GM18868 (cell line): Measurements from ENCODE around the gene YWHAH.

Experiments used
- ATAC-seq: cut with Tn5 transposase; IDR thresholded peaks from one replicate; pipeline ENCODE4 v1.9.1; 2021; ENCODE audit warnings: mild to moderate bottlenecking, moderate library complexity; ENCODE audit not compliant: unreplicated experiment

Gene YWHAH

GRCh38 chr22:31922534-31922933 is 21.8 kb upstream of the YWHAH start:
- no peak for ATAC-seq

DNA sequence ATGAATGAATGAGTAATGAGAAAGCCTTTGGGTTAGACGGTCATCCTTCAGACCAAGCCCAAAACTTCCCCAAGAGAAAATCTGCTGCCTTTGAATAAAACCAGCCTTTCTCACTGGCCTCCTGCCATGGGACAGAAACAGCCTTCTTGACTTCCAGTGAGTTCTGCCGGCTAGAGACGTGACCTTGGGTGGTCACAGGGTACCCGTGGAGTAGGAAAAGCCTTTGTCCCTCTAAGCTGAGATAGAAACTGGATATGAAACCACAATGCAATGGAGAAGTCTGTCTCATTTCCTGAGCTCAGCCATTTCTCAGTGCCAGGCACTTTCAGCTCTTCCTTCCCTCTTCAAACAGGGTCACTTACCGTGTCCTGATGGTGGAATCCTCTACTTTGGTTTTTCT is 21.2 kb upstream of the YWHAH start:
- ATAC-seq, result no peak

DNA sequence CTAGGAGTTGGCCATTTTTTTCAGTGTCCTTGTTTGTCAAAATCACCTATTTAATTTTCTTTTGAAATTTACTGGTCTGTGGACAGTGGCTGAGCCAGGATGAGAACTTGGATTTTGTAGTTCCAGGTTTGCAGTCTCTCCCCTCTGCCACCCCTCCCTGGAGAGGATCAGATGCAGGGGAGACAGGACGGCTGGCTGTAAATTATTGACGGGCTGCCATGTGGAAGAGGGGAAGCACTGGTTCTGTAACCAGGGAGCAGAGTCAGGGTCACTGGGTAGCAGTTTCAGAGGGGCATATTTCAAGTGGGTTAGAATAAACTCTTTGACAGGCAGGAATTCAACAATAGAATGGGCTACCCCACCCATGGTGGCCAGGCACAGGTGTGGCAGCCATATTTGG is 20.6 kb upstream of the YWHAH start:
- ATAC-seq, result no peak

- no peak for ATAC-seq
These were observed 19.3 kb upstream of the YWHAH start for GRCh38 chr22:31925056-31925455.

DNA sequence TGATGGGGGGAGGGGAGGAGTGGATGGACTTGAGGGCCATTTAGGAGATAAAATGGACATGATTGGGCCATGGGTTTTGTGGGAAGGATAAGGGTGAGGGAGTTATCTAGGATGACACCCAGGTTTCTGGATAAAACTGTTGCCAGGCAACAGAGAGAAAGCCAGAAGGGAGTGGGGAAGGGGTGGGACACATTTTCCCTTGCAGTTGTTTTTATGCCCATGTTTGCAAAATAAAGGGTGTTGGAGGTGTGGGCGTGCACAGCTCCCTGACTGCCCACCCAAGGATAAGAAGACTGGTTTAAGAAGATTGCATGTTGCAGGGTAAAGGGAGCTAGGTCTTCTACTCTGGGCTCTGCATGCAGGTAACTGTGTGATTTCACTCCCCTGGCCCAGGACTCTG is 18.3 kb upstream of the YWHAH start:
- no peak for ATAC-seq

- ATAC-seq, result no peak
These were observed 17.4 kb upstream of the YWHAH start for GRCh38 chr22:31926969-31927368.

DNA sequence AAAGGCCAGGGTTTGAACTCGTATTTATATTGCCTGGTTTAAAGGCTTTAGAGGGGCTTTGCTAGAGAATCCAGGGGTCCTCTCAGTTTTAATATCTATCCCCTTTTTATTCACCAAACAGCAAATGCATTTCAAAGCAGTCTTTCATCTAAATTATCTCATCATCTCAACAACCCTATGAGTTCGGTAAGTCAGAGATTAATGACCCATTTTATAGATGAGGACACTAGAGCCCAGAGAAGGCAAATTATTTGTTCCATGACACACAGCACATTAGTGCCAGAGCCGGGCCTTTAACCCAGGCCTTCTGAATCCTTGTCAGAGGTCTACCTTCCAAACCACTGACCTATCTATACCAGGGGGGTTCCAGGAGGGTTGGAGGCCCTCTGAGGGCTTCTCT is 16.8 kb upstream of the YWHAH start:
- no peak for ATAC-seq

- no peak for ATAC-seq
These were observed 15.0 kb upstream of the YWHAH start for GRCh38 chr22:31929167-31929930.

DNA sequence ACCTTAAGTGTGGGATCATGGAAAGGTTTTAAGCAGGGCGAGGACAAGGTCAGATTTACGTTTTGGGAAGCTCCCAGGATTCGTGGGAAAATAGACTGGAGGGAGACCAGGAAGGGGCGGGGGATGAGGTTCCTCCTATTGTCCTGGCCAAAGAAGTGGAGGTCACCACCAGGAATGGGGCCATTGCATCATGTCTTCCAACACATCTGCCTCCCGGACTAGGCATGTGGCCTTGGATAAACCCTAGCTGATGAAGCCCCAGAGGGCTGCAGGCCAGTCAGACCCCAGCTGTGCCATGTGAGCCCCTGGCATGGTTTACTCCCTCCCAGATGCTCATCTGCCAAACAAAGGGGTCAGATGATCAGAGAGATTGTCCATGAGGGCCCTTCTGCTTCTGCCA is 11.5 kb upstream of the YWHAH start:
- ATAC-seq, result no peak

GRCh38 chr22:31933406-31933805 is 10.9 kb upstream of the YWHAH start:
- ATAC-seq, result no peak

GRCh38 chr22:31933816-31934482 is 10.4 kb upstream of the YWHAH start:
- ATAC-seq, result no peak

GRCh38 chr22:31935961-31936635 is 8.2 kb upstream of the YWHAH start:
- ATAC-seq, result no peak

- ATAC-seq, result no peak
These were observed 7.0 kb upstream of the YWHAH start for GRCh38 chr22:31937341-31937740.

DNA sequence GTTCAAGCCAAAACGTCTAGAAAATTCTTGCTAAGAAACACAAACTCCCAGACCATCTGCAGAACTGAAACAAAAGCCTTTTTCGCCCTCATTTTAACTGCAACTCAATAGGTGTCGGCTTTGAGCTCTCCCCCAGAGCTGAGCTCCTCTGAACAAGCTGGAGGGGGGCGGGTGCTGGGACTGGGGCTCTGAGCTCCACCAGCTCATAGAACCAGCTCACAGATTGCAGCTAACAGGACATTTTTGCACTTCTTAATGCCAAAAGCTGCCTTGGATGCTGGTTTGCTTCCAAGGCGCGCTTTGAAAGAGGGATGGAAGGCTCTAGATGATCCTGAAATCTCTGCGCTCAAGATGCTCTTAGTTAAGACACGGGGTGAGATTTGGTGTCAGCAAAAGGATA is 6.0 kb upstream of the YWHAH start:
- ATAC-seq, result no peak

DNA sequence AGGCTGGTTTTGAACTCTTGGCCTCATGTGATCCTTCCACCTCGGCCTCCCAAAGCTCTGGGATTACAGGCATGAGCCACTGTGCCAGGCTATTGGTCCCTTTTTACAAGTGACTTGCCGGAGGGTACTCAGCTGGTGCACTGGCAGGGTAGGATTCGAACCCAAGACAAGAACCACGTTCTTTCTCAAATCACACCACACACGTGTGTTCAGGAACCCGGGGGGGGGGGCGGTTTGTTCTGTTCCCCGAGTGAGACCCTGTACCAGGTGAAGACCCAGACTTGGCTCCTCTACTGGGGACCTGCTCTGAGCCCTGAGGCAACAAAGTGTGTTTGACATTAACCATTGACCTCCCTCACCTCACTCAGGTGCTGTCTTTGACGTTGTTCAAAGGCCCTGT is 3.8 kb upstream of the YWHAH start:
- no peak for ATAC-seq

DNA sequence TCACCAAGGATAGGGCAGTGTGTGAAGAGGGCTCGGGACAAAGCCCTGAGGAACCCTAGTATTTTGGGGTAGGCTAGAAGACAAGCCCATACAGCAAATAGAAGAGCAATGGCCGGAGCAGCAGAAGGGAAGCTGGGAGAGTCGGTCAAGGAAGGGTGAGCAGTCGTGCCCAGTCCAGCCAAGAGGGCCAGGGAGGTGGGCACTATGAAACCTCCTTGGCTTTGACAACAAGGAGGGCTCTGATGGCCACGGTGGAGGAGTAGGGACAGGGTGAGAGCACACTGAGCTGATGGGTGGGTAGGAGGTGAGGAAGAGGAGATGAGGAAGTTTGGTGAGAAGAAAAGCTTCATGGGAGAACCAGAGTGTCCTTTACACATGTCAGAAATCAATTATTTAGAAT is 2.2 kb upstream of the YWHAH start:
- no peak for ATAC-seq

DNA sequence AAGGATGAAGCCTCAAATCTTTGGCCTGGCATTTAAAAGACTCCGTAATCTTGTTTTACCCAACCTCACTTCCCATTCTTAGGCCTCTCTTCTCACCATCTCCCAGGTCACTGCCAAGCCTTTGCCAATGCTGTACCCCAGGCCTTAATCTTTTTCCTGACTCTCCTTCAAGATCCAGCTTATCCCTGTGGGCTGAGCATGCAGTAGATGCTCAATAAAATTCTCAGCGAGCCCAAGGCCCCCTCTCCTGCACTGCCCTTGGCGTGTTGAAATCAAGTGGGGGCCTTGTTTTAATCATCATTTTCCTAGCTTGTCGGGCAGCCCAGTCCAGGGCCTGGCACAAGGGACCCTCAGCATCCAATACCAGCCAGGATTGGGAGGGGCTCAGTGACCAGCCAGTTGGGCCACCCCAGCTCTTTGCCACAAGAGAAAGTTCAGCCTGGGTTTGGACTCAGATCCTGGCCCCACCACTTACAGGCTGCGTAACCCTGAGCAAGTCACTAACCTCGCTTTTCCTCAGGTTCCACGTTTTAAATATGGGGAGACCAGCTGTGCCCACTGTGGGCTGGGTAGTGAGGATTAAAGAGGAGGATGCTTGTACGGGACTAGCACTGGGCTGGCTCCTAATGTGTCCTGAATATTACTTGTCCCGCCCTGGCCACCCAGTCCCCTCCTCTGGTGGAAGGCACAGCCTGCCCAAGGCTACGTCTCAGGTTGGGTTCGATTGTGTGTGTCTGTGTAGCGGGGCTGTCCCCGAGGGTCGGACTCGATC is 943 bp upstream of the YWHAH start:
- no peak for ATAC-seq

DNA sequence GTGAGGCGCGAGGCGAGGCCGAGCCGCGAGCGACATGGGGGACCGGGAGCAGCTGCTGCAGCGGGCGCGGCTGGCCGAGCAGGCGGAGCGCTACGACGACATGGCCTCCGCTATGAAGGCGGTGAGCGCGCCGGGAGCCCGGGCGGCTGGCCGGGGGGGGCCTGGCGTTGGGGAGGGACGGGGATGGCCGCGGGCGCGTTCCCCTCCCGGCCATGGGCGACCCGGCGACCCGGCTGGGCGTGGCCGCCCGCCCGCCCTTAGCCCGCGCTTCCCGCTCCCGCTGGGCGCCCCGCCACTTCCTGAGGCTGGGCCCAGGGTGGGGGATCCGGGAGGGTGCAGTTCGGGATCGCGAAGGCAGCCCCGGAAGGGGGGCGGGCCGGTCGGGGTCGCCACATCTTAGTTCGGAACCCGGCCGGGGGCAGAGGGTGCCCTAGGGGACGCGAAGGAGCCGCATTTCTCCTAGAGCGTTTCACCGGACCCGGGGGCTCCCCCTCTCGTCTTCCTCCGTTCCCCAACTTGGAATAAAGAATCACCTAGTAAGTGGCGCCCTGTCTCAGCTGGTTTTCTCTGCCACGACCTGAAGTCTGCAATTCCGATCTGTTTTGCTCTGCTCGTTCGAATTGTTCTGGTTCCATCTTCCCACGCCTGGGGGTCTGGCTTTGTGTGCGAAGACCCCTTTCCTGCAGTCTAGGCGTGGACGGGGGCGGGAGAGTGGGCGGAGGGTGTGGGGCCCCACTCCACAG is 536 bp downstream of the YWHAH start:
- peak; percentile 20 for ATAC-seq

- no peak for ATAC-seq
These were observed 1.1 kb downstream of the YWHAH start for GRCh38 chr22:31945443-31945855.

- no peak for ATAC-seq
These were observed 1.8 kb downstream of the YWHAH start for GRCh38 chr22:31945971-31946680.
